SH-SY5Y (cell line): Measurements from ENCODE around the gene TRMT2A.

Experiments used
- GATA2 ChIP-seq: IDR thresholded peaks from 2 replicates; pipeline ENCODE4 v1.6.1; 2011; ENCODE audit warnings: mild to moderate bottlenecking, low read depth, low read length
- GATA3 ChIP-seq: IDR thresholded peaks from 2 replicates; pipeline ENCODE4 v1.6.1; 2011; ENCODE audit warnings: low read depth, mild to moderate bottlenecking, low read length, moderate library complexity

DNA sequence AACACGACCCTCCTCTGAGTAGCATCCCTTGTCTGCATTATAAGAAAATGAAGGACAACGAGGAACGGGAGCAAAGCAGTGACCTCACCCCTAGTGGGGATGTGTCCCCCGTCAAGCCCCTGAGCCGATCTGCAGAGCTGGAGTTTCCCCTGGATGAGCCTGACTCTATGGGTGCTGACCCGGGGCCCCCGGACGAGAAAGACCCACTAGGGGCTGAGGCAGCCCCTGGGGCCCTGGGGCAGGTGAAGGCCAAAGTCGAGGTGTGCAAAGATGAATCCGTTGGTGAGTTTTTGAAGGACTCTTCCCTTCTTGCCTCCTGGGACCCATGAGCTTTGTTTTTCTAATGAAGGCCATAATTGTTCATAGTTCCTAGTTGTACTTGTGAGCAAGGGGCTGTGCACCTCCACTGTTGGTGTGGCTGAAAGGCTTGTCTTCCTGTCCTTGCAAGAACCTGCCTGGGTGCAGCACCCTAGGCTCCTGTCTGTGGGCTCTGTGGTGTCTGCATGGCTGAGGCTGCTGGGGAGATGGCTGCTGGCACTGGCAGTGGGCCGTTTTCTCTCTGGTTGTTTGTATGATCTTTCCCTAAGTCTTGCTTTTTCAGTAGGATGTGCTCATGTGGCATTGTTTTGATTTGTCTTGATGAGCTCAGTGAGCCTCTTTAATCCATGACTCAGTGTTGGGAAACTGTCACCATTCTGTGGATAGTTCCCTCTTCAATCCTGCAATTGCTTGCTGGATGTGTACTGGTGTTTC lies 26.9 kb downstream of the TRMT2A start:
- TF ChIP-seq GATA3 (no peak), GATA2 (no peak)
